DOHH2 (cell line): ENCODE results near the gene FARP2.

ENCODE experiments used
- CTCF ChIP-seq: fragments of 200-600 bp; sonication (generic); IDR thresholded peaks from one replicate; pipeline ENCODE4 v1.5.1; 2014; ENCODE audit warnings: antibody characterized with exemption, mild to moderate bottlenecking, low read depth, low read length; ENCODE audit not compliant: poor library complexity, severe bottlenecking
- EZH2phosphoT487 ChIP-seq: fragments of 200-600 bp; sonication (generic); IDR thresholded peaks from 2 replicates; pipeline ENCODE4 v1.6.1; 2017; ENCODE audit warnings: borderline replicate concordance, mild to moderate bottlenecking, antibody characterized with exemption, low read length, moderate library complexity, mixed read lengths

GRCh38 chr2:241469746-241470145, 113.7 kb downstream of the FARP2 start:
- no peak for TF ChIP-seq CTCF
- TF ChIP-seq EZH2phosphoT487: no peak
